ENCODE results near the gene TNNI3K.

- TF ChIP-seq CTCF (IDR thresholded peaks at IDR 0.05; ENCODE audit: low read length) (no peak), EZH2 (IDR thresholded peaks at IDR 0.05; ENCODE audit: borderline replicate concordance, low read length) (no peak)
Observed at GRCh38 chr1:74328851-74329250, 93.7 kb downstream of the TNNI3K start.

Measured in OCI-LY1 (cell line).